ENCODE measurements around the gene GLTP. TPM values are rescaled to one million over a fixed set of nuclear protein-coding genes. Genes with fewer than 3 reads are reported as not detected.

Gene GLTP, protein sequence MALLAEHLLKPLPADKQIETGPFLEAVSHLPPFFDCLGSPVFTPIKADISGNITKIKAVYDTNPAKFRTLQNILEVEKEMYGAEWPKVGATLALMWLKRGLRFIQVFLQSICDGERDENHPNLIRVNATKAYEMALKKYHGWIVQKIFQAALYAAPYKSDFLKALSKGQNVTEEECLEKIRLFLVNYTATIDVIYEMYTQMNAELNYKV
- total RNA-seq (2022; extraction: Qiagen RNA extraction) = 18.0 to 20.3 TPM (median 19.2 TPM) in 5 replicates

DNA sequence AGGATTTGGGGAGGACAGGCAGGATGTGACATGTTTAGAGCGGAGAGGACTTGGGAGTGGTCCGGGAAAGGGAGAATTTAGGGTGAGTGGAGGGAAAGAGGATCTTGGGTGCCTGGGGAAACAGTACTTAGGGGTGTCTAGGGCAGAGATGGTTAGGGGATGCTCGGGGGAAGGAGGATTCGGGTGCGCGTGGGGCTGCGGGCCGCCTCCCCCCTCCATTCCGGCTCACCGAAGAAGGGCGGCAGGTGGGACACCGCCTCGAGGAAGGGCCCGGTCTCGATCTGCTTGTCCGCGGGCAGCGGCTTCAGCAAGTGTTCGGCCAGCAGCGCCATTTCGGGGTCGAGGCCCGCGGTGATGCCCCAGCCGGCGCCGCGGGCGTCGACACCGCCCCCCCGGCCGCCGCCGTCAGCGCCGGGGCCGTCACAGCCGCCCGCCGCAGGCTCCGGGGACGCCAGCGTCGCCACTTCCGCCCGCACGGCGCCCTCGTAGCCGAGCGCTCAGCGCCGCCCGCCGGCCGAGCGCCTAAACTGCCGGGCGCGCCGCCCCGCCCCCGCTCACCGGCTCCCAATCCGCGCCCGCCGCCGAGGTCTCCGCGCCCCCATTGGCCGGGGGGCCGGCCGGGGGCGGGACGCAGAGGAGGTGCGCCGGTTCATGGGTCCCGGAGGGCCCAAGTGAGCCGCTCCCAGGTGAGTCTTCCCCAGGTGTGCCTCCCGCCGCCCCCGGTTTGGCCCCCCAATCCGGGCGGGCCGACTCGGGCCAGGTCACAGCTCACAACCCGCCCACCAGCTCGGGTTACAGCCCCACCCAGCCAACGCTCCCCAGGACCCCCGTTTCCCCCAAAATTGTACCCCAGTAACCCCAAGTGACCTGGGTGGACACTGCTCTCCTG is at the start of gene GLTP:
GLTP (minus strand) TSS at position 499 of the 889 bp plus-strand sequence; CDS start at position 332, 167 bp downstream.

DNA sequence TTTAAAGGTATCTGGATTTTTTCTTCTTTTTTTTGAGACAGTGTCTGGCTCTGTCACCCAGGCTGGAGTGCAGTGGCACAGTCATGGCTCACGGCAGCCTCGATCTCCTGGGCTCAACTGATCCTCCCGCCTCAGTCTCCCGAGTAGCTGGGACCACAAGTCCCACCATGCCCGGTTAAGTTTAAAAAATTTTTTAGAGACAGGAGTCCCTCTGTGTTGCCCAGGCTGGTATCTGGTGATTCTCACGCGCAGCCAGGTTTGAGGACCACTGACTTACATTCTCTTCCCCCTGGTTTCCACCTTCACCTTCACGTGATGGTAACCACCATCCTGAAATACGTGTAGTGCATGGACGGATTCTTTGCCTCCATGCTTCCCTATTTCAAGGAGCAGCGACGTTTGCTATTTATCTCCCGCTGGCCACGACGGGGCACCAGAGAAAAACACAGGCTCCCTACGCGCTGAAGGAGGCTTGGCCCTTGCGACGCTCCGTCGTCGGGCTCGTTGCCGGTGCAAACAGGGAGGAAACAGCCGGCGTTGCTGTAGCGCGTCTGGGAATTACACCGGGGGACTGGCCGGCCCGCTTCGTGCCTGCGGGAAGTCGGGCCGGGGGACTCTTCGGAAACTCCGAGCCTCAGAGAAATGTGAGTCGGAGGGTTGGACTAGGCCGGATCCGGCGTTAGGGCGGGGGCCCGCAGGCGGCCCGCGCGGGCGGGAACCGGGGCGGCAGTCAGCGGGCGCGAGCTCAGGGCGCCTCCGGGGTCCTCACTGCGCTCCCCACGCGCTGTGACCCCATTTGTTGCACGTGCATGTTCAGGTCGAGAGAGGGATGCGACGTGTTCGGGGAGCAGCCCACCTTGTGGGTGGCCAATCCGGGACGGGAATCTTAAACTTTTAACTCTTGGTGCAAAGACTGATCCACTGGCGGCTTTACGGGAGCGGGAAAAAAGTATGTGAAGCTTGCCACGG is 19.7 kb upstream of the GLTP start, which contains the start of gene TCHP:
TCHP (plus strand) TSS at position 492 of the 969 bp plus-strand sequence. CDS start 2,753 bp downstream, outside the sequence.

DNA sequence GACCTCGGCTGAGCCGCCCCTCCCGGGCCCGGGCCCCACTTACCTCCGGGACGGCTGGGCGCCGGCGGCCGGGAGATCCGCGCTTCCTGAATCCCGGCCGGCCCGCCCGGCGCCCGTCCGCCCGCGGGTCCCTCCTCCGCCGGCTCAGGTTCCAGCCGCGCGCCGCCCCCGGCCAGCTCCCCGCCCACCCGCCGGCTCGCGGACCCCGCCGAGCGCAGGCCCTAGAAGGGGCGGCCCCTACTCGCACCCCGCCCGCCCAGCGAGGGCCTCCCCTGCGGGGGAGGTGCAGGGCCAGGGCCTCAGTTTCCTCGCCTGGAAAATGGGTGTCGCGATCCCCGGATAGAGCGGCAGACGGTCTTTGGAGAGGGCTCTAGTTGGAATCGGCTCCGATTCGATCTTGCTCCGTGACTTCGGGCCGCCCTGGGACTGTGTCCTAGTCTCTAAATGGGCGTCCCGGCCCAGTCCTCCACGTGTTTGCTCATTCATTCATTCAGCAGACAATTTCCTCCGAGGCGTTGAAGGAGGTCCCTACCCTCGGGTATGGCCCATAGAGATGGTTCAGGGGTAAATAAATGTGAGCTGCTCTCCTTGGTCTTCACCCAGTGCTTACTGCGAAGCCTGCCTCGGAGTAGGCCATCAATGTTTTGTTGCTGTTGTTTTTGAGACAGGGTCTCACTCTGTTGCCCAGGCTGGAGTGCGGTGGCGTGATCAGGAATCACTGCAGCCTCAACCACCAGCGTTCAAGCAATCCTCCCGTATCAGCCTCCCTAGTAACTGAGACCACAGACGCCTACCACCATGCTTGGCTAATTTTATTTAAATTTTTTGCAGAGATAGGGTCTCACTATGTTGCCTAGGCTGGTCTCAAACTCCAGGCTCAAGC is 46.8 kb downstream of the GLTP start, which contains the start of gene TRPV4:
TRPV4 (minus strand) TSS at position 92 of the 883 bp plus-strand sequence. CDS start 18,602 bp downstream, outside the sequence.

Other genes starting within 250 kb of the GLTP start
- 3.4 to 5.7 TPM (median 4.6 TPM) in 5 replicates for gene FAM222A, start 166.7 kb downstream of the GLTP start, total RNA-seq (2022; extraction: Qiagen RNA extraction)
- gene TRPV4, start 47.1 kb downstream of the GLTP start, total RNA-seq (2022; extraction: Qiagen RNA extraction) = 0.07 to 0.11 TPM (median 0.08 TPM) in 5 replicates
- gene TCHP, start 19.7 kb upstream of the GLTP start, total RNA-seq (2022; extraction: Qiagen RNA extraction) = 15.2 to 17.6 TPM (median 16.0 TPM) in 5 replicates
- gene GIT2, start 115.8 kb upstream of the GLTP start, total RNA-seq (2022; extraction: Qiagen RNA extraction) = 16.5 to 20.2 TPM (median 18.8 TPM) in 5 replicates
- 13.6 to 20.7 TPM (median 14.7 TPM) in 5 replicates for gene ANKRD13A, start 118.9 kb upstream of the GLTP start, total RNA-seq (2022; extraction: Qiagen RNA extraction)
- gene C12orf76, start 168.0 kb upstream of the GLTP start, total RNA-seq (2022; extraction: Qiagen RNA extraction) = 6.6 to 7.6 TPM (median 7.0 TPM) in 5 replicates
- gene IFT81, start 243.8 kb upstream of the GLTP start, total RNA-seq (2022; extraction: Qiagen RNA extraction) = 12.1 to 22.4 TPM (median 16.6 TPM) in 5 replicates